GM19395 (cell line): Measurements from ENCODE around the gene TEX261.

Experiments used
- ATAC-seq: cut with Tn5 transposase; IDR thresholded peaks from one replicate; pipeline ENCODE4 v1.9.1; 2021; ENCODE audit warnings: mild to moderate bottlenecking, moderate library complexity; ENCODE audit not compliant: unreplicated experiment

Gene TEX261

DNA sequence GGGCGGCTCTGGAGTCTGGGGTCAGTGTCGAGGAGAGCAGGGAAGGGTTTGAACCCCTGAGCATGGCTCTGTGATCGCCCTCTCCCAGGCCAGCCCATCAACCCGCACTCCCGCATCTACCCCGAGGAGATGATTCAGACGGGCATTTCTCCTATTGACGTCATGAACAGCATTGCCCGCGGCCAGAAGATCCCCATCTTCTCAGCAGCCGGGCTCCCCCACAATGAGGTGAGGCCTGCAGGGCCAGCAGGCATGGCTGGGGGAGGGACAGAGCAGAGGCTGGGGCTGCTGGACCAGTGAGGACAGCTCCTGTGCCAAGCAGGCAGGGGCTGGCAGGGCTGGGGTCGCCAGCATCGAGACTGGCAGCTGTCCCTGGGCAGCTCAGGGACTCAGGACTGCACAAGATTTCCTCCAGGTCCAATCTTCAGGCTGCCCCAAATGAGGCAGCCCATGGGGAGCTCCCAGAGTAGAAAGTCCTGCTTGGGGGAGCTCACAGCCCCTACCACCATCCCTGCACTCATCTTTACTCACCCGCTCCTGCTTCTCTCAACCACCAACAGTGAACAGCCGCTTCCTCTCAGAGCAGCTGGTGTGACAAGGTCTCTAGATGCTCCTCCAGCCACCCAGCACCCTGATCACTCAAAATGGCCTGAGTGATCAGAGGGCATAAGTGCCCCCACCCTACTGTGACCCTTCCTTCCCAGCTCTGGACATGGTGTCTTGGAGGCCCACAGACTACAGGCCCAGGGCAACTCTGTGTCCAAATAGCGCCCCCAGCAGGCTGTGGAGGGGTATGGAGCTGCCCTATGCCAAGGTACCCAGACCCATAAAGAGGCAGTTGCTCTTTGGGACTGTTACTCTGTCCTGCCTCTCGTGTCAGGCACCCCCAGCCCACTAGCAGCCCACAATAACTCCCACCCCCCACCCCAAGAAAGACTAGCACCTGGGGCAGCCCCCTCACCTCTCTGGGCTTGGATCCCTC lies 34.5 kb downstream of the TEX261 start:
- no peak for ATAC-seq

GRCh38 chr2:70959271-70959761 lies 35.4 kb downstream of the TEX261 start:
- ATAC-seq = no peak

DNA sequence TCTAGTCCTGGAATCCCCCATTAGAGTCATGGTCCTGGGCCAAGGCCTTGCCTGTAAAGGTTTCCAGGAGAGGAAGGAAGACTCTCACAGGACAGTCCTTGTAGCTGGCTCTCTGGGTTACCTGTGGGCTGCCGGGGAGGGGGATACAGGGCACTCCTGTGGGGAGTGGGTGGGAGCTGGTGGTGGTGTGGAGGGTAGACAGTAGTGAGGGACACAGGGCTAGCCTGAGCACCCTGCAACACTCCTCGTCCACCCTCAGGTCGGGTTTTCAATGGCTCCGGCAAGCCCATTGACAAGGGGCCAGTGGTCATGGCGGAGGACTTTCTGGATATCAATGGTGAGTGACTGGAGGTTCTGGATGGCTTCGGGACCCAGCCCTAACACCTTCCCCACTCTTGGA lies 35.9 kb downstream of the TEX261 start:
- no peak for ATAC-seq

DNA sequence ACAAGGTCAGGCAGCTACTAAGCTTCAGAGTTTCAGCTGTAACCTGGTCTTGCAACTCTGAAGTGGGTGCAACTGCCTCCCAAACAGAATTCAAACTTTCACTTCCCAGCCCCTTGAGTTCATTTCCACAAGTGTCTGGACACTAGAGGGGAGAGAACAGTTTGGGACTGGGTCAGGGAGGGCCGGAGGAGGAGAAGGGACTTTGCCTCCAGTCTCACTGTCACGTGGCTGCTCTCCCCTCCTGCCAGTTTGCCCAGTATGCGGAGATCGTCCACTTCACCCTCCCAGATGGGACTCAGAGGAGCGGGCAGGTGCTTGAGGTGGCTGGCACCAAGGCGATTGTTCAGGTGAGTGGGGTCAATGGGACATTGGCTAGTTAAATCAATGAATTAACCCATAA lies 36.9 kb downstream of the TEX261 start:
- ATAC-seq = no peak

- ATAC-seq = no peak
Observed at GRCh38 chr2:70956141-70956540, 38.5 kb downstream of the TEX261 start.

DNA sequence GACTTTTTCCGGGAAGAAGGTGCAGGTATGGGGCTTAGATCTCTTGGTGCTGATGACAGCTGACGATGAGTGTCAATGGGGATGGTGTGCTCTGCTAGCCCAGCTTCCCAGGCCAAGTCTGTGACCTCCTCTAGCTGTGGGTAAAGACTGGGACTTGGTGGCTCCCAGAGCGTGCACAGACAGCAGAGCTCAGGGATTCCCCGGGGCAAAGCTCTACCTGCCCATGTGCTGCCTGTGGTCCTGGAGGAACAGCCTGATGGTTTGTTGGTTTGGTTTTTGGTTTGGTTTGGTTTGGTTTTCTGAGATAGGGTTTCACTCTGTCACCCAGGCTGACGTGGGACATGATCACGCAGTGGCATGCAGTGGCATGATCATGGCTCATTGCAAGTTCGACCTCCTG lies 39.8 kb downstream of the TEX261 start:
- no peak for ATAC-seq

DNA sequence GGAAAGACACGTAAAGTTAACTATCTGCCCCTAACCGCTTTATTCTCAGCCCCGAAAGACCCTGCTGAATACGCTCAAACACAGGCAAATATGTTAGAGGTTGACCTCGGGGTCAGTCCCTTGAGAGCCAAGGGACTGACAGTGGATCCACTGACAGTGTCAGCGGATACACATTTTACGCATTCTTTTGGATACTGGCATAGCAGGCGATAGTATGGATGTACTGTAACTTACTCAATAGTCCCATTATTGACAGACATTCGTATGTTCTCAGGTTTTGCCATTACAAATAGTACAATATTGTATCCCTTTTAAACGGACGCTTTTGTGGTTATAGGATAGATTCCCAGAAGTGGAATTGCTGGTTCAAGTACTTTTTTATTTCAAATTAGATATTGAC lies 45.6 kb downstream of the TEX261 start:
- no peak for ATAC-seq

- ATAC-seq = no peak
Observed at GRCh38 chr2:70948337-70949003, 46.2 kb downstream of the TEX261 start.

GRCh38 chr2:70947556-70948184 lies 47.0 kb downstream of the TEX261 start:
- ATAC-seq = no peak

GRCh38 chr2:70946832-70947442 lies 47.7 kb downstream of the TEX261 start:
- no peak for ATAC-seq

DNA sequence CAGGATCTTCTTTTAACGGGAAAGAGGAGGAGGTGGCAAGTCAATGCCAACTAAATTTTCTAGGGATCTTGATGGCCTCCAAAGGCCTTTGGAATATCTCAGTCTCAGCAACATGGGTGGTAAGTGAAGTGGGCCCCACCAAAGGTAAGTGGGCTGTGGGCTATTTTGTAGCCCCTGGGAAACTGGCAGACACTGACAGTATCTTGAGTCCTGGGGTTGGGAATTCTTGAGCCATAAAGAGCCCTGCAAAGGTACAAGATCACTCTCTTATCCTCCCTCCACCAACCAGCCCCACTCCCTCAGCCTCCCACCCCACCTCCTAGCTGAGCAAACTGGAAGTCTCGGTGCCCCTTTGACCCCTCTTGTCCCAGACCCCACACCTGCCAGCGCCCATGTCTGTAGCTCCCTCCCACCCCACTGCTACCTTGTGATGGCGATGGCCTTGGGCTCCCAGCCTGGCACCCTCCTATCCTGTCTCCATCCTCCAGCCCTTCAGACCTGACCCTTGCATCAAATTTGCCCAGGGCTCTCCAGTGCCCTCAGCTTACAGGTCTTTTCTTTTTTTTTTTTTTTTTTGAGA lies 50.5 kb downstream of the TEX261 start:
- ATAC-seq = no peak

DNA sequence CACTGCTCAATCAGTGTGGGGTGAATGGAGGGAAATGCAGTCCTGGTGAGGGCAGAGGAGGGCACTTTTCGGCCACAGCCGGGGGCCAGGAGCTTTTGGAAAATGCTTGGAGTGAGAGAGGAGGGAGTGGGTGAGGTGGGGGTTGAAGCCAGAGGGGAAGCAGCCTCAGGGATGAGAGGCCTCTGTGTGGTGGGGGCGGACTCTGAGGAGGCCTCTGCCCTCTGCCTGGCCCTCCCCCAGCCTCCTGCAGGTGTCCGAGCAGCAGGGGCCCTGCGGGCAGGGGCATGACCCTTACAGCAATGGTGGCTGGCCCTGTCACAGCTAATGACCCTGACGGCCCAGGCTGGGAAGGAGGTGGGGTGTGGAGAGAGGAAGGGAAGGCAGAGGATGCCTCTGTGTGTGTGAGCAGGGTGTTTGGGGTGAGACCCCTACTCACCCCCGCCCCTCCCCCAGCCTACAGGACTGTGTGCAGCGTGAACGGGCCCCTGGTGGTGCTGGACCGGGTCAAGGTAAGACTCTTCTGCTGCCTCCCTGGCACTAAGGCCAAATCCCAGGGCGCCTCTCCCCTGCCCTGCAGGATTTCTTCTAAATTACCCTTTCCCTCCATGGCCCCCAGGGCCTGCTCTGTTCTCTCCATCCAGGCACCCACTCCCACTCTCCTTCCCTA lies 51.3 kb downstream of the TEX261 start:
- no peak for ATAC-seq

DNA sequence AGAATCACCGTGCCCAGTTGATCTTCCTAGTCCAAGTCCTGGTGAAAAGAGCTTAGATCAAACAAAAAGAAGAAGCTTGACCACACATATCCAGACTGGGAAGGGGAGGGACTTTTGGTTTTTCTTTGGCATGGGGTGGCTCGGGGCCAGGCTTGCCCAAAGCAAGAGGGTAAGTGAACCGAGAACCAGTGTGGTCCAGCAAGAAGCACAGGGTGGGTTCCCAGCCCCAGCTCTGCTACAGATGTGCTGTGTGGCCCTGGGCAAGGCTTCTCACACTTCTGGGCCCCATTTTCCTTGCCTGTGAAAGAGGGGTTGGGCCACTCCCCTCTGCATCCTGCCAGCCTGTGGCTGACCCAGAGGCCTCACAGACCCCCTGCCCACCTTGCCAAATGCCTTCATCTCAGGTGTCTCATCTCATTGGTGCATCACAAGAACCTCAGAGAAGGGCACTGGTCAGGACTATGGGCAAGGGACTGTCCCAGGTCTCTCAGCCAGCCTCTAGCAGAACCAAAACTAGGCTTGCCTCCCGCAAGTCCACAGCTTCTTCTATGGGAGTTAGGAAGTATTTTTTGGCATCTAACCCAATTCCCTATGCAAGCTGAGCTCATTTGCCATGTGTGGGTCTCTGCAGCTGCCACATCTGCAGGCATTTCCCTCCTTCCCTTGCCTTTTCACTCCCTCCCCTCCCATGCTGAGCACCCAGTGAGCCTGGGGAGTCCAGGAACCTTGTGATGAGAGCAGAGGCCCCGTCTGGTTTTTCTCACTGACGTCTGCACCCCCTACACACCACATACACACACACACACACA lies 52.1 kb downstream of the TEX261 start:
- no peak for ATAC-seq

DNA sequence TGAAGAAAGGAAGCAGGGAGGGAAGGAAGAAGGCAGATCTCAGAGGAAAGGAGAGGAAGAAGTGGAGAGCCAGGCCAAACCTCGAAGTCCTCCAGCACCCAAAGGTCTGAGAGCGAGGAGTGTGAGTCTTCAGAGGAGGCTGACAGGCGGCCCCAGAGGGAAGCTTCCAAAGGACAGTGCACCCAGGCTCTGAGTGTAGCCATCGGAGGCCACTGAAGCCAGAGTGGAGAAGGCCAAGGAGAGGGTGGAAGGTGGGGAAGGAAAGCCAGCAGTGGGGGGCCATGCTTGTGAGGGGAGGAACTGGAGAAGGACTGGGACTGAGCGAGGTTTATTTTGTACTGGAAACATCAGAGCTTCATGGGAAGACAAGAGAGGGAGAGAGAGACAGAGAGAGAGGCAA lies 53.0 kb downstream of the TEX261 start:
- no peak for ATAC-seq

- ATAC-seq = no peak
Observed at GRCh38 chr2:70941186-70941585, 53.5 kb downstream of the TEX261 start.

DNA sequence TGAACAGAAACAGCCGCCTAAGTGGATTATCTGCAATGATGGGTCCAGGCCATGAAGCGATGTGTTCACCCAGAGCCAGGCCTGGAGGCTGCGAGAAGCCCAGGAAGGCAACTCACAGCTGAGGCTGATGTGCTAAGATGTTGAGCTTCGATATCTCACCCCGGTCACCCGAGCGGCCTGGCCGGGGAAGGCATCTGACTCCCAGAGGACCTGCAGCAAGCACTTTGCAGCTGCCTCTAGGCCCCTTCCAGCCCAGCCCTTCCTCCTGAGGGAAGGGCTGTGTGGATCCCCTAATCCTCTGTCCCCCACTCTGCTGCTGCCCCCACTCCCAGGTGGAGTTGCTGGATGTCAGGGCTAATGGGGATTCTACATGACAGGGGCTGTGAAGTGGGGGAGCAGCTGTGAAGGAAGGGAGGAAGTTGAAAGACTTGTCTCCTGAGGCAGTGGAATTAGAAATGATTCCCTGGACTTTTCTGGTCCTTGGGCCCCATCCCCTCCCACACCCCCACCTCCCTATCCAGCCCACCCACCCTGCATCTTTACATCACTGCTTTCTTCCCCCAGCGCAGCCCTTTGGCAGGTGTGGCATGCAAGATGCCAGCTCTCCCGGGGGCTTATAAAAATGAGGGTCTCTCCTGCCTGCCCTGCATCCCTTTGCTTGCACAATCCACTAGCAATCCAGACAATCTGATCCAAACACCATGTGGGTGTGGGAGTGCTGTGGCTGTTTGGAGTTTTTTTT lies 54.7 kb downstream of the TEX261 start:
- no peak for ATAC-seq

DNA sequence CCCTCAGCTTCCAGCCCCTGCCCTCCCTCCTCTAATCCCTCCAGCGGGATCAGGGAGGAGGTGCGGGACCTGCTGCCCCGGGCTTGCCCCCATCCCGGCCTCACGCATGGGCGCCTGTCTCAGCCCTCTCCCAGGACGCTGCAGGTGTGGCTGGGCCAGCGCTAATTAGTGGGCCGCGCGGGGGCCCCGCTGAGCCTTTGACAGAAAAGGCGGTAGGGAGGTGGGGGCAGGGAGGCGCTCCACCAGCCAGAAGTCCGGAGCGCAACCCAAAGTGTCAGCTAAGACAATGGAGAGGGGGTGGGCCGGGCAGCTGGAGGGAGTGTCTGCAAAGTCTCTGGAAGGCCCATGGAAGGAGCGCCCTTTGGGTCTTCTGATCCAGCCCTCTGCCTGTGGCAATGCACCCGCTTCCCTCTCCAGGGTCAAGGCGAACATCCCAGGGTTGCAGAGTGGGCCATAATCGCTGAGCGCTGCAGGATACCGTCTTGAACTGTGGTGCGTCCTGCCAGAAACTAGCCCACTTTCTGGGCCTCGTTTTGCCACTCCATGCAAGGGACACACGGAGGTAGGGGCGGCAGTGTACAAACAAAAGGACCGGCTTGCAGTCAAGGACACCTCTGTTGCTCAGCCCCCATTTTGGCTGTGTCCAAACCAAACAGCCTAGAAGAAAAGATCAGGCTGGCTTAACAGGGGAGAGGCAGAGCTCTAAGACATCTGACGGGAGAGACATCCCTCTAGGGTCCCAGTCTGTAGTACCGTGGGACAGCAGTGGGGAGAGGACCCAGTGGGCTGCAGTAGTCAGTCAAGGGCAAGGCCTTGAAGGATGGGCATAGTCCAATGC lies 55.5 kb downstream of the TEX261 start:
- no peak for ATAC-seq

DNA sequence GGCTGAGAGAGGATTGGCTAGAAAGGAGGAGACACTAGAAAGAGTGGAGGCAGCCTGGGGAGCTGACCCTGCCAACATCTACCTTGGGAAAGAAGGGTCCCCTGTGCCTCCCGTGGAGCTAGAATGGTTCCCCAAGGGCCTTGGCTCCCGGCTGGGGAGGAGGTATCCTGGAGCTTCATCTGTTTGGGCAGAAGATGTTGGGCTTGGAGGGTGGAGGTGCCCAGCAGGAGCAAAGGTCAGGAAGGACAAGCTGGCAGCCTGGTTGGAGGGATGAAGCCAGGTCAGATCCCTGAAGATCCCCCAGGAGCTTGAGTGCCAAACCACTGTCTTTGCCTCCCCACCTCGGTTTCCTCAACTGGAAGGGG lies 56.1 kb downstream of the TEX261 start:
- ATAC-seq = no peak
